ENCODE results near the gene TMEM200B.

DNA sequence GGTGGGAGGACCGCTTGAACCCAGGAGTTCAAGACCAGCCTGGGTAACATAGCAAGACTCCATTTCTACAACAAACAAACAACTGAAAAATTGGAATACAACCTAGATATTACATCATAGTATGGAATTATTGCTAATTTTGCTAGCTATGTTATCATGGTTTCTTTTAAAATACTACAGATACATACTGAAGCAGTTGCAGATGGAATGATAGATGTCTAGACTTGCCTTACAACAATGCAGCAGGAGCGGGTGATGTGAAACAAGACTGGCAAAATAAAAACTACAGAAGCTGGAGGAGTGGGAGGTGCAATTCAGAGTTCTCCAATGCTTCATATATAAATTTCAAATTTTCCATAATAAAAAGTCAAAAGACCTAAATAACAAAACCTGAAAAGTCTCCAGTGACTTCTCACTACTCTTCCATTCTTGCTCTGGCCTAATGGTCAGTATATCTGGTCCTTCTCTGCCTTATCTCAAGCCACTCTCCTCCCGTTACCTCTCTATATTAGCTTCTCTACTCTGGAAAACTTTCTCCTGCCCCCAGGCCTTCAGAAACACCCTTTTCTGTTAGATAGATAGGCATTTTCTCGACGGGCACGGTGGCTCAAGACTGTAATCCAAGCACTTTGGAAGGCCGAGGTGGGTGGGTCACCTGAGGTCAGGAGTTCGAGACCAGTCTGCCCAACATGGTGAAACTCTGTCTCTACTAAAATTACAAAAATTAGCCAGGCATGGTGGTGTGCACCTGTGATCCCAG, 28.5 kb upstream of the TMEM200B start:
- TF ChIP-seq, protein P1, sequence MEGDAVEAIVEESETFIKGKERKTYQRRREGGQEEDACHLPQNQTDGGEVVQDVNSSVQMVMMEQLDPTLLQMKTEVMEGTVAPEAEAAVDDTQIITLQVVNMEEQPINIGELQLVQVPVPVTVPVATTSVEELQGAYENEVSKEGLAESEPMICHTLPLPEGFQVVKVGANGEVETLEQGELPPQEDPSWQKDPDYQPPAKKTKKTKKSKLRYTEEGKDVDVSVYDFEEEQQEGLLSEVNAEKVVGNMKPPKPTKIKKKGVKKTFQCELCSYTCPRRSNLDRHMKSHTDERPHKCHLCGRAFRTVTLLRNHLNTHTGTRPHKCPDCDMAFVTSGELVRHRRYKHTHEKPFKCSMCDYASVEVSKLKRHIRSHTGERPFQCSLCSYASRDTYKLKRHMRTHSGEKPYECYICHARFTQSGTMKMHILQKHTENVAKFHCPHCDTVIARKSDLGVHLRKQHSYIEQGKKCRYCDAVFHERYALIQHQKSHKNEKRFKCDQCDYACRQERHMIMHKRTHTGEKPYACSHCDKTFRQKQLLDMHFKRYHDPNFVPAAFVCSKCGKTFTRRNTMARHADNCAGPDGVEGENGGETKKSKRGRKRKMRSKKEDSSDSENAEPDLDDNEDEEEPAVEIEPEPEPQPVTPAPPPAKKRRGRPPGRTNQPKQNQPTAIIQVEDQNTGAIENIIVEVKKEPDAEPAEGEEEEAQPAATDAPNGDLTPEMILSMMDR (IDR thresholded peaks at IDR 0.05) = no peak
- TF ChIP-seq EP300 (IDR thresholded peaks at IDR 0.05) = no peak
